Endometrium (tissue), 2 donors: ENCODE measurements around the gene TEX29.

Experiments used
- FAIRE-seq: peaks from 2 replicates; lab custom pipeline; 2012; peaks lifted over from hg19 to GRCh38; lab: Jason Lieb, UNC
- donor health status: control.
- donor health status: control.

The TEX29 gene

DNA sequence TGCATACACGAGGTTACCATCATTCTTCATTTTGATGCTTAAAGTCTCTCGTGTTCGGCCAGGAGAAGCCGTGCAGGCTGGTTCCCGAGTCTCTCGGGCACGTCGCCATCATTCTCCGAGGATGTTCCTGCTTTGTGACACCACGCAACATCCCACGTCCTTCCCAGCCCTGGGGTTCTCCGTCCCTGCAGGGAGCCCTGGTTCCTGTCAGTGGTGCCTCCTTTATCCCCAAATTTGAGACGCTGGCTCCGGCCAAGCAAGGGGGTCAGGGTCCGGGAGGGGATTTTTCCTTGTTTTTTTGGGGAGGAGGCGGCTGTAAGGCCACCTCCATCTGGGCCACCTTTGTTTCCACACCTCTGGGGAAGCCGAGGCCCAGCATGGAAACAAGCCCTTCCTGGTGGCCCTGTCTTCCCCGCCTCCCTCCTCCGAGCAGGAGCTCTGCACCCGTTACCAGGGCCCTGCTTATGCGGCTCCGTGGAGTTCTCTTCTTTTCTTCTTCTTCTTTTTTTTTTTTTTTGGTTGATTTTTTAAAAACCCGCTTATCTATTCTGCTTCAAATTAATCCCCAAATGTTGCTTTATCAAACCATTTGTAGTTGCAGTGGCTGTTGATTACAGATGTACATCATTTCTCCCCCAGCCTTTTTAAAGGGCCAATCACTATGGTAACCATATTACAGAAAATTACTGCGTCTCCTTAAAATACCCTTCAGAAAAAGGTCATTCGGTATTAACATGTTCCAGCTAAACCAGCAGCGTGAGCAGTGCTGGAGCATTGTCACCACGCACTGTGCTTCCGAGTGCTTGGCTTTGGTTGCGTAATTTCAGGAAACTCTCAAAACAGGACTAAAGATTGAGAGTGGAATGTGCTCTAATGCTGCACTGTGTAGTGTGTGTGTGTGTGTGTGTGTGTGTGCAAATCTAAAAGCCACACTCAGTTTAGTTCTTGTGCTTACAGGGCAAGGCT, 50.4 kb downstream of the TEX29 start:
- FAIRE-seq: no peak

DNA sequence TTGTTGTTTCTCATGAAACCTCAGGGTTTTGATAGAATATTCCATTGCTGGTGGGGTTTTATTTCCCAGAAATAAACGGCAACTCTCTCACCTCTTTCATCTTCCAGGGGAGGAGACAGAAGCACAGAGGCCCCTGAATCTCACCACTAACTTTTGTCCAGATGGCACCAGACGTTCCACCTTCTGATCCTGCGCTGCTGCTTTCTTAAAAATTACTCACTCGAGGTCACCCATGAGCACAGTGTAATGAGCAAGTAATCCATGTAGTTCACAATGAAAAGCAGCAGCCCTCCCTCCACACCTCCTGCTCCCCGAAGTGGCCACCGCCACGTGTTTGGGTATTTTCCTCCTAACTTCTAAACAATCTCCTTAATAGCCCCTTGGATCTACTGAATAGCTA, 51.3 kb downstream of the TEX29 start:
- FAIRE-seq: no peak

DNA sequence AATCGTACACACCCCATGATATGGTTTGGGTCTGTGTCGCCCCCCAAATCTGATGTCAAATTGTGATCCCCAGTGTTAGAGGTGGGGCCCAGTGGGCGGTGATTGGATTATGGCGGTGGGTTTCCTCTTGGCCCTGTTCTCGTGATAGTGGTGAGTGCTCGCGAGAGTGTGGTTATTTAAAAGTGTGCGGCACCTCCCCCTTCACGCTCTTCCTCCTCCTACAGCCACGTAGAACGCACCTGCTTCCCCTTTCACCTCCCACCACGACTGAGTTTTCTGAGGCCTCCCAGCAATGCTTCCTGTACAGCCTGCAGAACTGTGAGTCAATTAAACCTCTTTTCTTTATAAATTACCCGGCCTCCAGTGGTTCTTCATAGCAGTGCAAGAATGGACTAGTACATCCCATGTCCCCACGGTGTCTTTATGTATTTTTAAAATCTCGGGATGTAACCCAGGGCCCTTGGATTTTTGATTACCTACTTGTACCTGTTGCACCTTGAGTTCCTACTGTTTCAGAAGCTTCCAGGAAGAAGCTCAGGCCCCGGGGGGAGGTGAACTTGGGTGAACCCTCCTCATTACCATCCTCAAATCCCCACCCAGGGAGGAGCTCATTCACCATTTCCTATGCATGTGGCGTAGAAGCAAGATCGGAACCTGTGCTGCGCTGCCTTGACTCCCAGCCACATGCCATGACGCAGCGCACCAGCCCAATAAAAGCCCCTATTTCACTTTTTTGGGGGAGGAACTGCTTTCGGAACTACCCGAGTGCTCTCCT, 52.4 kb downstream of the TEX29 start:
- FAIRE-seq: no peak

DNA sequence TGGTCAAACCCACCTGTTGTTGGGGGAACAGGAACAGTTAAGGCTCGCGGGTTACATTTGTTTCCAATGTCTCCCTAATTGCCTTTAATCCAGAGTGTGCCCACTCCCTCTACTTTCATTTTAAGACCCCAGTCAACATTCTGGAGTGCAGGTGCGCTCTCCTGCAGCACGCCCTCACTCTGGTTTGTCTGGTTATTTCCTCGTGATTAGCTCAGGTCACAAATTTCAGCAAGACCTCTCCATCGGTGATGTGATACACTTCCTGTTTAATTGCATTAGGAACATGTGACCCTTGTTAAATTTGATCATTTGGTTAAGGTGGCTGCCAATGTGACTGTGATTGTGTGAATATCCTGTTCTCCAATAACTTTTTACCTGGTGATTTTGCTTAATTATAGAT, 53.0 kb downstream of the TEX29 start:
- FAIRE-seq: no peak

DNA sequence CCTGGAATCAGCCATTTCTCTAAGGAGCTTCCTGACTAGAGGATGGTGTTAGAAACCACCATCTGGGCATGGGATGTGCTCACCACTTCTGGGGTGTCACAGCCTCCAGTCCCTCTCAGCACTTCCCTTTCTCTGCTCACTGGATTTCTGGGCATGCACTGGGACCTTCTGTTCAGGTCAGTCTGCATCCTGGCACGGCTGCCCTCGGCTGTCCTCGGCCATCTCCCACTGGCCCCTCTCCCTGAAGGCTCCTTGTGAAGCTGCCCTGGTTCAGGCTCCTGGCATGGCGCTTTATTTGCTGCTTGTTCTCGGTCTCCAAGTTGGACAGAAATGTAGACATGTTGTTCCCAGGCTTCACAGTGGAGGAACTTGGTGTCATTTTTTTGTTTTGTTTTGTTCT, 60.0 kb downstream of the TEX29 start:
- FAIRE-seq: no peak

DNA sequence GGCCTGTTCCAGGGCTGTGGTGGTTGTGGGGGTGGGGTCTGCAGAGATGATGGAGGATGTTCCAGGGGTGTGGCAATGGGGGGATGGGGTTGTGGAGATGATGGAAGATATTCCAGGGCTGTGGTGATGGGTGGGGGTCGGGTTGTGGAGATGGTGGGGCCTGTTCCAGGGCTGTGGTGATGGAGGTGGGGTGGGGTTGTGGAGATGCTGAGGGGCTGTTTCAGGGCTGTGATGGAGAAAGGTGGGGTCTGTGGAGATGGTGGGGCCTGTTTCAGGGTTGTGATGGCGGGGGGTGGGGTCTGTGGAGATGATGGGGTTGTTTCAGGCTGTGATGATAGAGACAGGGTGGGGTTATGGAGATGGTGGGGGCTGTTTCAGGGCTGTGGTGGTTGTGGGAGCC, 62.0 kb downstream of the TEX29 start:
- FAIRE-seq: no peak

DNA sequence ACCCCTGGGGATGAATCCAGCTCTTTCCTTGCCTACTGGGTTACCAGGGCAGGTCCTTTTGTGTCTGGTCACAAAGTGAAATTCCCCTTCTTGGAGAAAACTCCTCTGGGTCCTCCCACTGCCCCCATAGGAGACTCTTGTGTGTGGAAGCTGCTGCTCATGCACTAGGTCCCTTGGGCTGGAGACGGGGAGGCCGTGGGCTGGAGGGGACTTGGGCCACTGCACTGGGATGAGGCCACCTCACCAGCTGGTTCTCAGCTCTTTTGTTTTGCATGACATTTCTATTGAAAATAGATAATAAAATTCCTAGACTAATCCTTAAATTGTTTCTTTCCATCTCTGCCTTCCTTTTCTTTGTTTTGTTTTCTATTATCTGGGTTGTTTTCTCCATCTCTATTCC, 62.4 kb downstream of the TEX29 start:
- FAIRE-seq: no peak

DNA sequence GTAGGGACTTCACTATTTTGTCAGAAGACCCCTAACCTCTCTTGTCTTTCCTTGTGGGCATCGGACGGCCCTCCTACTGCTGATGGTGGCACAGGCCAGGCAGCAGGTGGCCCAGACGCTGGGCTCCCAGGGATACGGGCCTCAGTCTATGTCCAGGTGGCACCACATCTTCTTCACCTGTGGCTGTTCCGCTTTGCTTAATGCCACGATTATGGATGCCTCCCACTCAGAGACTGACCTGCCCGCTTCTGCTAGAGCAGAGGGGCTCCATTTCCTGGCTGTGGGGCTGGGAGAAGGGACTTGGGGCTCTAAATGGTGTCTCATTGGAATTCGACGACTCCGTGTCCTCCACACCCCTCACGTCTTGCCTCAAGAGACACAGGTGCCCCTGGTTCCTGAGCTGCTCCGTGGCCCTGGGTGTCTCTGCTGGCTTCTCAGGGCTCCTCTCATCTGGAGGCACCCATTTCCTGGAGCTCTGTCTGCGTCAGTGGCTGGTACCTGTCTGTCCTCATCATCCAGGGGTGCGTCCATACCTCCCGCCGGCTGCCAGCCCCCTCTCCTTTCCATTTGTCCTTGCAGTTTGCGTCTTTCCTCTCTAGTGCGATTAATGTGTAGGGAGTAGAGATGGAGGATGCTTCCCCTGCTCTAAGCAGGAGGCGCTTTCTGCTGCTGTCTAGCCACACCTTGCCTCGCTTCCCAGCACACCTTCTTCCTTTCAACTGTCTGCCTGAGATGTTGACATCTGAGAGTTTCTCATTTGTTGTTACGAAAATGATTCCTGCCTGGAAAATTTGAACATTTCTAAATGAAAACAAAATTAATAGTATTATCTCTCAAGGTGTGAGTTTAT, 63.4 kb downstream of the TEX29 start:
- FAIRE-seq: no peak

DNA sequence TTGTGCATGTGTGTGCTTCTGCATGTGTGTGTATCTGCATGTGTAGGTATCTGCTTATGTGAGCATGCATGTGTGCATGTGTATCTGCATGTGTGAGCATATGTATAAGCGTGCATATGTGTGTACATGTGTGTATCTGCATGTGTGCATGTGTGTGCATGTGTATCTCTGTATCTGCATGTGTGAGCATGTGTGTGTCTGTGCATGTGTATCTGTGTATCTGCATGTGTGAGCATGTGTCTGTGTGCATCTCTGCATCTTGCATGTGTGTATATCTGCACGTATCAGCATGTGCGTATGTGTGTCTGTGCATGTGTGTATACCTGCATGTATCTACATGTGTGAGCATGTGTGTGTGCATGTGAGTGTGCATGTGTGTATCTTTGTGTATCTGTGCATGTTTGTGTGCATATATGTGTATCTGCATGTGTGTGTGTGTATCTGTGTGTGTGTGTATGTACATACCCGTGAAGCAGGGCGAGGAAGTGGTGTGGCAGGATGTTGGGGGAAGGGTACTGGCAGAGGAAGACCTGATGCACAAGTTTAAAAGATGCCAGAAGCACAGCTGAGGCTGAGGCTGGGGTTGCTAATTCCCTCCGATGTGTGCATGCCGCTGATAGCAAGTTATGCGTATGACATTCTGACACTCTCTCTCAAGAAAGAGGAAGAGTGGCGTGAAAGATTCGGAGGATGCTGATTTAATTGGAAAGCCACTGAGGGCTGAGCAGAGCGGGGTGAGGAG, 64.2 kb downstream of the TEX29 start:
- no peak for FAIRE-seq

DNA sequence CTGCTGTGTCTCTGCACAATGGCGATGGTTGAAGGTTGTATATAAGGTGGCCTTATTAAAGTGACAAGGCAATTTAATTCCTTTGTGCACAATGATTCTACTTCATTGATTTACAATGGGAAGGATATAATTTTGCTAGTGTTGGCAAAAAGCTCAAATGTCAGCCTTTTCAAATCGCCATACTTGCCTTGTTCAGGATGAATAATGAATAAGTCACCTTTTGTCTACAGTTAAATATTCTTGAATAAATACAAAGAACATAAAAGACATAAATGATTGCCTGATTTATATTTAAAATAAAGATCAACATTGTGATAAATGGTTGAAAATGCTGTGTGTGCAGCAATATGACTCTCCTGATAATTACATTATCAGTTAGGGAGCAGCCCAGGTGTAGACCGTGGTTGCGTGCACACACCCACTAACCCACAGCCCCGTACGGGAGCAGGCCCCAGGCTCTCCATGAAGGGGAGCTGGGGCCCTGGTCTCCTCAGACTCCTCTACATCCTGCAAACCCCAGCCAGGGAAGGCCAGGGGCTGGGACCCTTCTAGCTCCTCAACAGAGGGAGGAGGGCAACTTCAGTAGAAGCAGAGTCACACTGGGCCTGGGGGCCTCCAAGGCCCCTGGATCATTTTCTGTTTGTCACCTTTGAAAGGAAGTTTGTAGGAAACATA, 64.9 kb downstream of the TEX29 start:
- no peak for FAIRE-seq

DNA sequence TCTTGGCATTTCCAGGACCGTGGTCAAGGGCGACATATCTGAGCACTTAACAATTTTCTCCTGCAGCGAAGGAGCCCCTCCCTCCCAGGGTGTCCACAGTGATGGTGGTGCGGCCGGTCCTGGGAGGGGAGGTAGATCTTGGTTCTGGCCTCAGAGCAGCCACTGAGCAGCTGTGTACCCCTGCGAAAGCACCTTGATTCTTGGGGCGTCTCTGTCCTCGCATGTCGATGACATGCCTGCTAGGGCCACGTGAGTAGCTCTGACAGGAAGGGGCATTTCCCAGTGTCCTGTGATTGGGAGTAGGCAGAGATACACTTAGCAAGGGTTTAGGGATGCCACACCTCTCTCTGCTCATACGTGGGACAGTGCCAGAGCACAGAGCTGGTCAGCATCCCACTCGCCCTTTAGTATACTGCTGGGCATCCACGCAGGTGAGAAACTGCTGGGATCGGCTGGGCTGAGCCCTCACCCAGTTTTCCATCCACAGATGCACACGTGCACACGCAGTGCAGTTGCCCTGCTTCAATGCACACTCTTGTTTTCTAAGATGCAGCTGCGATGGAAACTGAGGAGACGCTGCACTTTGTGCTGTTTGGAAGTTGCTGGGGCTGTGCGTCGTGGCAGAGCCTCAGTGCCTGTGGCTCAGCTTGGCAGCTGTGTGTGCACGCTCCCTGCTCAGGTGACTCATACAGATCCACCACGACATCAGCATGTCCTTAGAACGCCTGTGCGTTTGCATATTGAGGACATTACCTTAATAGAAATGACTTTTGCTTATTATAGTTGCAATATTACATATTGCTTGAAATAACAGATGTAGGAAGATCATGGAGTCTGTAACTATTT, 66.8 kb downstream of the TEX29 start:
- FAIRE-seq: no peak

DNA sequence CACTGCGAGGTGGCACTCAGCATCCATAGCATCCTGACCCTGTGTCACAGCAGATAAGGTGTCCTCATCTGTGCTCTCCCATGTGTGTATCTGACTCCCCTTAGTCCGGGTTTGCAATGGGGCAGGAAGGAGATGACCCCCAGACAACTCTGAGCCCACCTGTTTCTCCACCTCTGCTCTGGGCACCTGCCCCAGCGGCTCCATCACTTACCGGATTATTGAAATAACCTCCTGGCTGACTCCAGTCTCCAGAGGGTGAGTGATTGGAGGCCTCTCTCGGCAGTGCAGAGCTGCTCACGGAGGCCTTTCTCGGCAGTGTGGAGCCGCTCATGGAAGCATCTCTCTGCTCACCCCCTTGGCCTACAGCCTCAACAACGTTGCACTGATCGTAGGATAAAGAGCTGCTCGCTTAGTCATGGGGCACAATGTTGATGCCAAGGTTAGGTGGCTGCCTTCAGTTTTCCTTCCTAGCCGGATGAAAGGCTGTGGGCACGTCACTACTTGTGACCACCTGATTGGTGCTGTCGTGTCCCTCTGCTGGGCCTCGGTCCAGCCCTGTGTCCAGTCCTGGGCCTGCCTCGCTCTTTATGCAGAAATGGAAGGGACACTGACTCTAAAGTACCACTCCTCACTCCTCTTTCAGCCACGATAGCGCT, 67.6 kb downstream of the TEX29 start:
- no peak for FAIRE-seq

DNA sequence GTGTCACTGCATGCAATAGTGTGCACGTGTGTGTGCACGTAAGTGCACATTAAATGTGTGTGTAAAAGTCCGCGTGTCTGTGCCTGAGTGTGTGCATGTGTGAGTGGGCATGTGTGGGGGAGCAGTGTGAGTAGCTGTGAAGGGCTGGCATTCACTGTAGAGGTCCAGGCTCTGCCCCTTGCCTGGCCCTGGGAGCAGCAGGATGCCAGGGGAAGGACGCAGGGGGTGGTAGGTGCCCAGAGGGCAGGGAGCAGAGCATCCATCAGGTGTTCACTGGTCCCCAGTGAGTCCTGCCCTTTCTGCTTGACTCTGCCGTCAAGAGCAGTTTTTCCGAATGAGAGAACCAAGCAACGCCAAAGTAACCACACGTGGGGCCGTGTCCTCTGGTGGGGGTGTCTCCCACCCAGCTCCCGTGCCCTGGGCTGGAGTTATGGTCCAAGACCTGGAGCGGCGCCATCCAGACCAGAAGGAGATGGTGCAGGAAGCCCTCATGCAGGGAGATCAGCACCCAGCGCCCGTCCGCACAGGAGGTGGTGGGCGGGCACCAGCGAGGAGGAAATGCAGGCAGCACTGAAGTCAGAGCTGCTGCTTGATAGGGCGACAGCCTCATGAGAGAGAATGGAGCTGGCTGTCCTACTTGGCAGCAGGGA, 68.5 kb downstream of the TEX29 start:
- FAIRE-seq: no peak

DNA sequence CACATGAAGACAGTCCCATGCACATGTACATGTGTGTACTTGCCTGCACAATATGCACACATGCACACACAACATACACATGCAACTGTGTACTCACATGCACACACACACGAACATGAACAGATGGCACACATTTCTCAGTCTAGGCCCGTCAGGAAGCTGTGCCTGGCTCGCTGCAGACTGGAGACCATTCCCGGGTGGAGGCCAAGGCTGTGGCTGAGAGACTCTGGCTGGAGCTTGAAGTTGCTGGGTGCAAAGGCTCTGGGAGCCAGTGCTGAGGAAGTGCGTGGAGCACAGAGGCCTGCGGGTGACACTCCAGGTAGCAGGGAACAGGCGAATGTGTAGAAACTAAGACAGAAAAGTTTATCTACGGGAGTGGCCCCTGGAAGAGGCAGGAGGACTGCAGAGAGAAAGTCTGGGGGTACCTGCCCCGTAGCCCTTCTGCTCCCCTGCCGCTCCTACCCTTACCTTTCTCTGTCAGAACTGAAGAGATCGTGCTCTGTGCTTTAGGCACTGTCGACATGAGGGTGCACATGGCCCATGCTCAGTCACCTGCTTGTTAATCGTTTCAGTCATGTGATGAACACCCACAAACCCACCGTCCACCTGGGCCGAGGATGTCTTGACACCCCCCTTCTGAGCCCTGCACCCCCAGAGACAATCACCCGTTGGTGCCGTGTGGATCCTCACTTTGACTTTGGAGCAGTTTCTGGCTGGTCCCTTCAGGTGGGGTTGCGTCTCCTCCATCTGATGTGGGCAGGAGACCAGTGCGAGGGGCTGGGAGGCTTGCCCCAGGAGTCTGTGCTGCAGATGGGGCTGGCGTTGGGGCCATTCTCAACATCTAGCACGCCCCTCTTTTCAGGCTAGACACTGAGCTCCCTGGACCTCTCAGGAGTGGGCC, 69.4 kb downstream of the TEX29 start:
- no peak for FAIRE-seq

DNA sequence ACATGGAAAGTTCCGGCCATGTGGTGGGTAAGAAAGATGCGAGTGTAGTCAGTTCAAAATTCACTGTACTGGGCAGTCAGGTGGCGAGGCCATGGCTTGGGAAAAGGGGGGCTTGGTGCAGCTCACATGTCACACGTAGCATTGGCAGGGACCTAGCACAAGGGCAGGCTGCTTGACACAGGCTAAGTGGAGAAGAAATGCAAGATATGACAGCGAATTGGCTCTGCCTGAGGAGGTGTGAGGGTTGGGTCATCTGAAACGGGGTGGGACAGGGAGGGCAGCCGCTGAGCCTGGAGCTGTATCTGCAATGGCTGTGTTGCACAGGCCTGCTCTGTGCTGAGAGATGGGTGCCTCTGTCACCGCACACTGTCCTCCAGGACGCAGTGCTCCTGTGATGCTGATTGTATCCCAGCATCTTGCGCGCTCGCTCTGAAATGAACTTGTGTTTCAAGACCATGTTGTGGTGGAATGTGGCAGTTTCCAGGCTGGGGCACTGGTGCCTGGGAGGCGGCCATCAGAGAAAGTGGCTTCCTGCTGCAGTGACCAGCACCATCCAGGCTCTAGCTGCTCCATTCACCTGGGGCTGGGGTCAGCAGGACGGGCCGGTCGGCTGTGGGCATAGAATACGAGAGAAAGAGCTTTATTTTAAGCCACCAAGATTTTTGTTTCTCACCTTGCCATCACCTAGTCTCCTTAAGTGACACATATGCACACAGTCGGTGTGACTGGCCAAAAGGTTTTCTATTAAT, 70.3 kb downstream of the TEX29 start:
- no peak for FAIRE-seq

DNA sequence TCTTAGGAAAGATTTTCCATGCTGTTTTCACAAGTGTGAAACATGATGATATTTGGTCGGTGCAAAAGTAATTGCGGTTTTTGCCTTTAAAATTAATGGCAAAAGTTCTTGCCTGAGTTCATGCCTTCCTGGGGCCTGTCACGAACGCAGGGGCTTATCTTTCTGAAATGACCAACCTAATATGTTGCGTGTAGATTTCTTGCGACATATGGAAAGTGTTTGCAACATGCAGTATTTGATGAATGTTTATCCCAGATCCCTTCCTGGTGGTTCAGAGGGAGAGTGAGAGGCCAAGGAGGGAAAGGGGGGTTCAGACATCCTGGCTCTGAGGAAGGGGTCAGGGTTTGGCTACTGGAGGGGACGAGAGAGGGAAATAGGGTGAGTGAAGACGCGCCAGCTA, 72.0 kb downstream of the TEX29 start:
- FAIRE-seq: no peak

DNA sequence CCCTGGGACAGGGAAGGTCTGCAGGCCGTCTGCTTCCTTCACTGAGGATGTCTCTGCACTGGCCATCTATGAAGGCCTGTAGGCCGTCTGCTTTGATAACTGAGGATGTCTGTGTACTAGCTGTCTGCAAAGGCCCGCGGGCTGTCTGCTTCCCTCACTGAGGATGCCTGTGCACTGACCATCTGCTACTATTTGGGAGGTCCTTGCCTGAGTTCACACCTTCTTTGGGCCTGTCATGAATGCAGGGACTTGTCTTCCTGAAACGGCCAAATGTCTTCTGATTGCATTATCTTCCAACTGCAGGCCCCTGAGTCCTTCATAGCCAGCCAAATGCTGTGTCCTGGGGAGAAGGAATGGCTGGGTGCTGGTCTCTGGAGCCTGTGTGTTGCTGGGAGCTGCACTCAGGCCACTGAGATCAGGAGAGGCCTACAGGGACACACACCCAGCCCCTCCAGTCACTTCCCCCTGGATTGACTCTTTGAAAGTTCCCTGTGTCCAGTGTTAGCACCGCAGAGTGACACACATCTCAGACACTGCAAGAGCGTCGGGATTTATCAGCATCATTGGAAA, 72.9 kb downstream of the TEX29 start:
- FAIRE-seq: no peak
